ENCODE measurements around the gene RILPL1.
"Not testable (repeated sequence)": the region's sequence is repeated elsewhere in the genome, so short reads cannot be mapped to it uniquely, and the experiment has no call there.

Gene RILPL1

DNA sequence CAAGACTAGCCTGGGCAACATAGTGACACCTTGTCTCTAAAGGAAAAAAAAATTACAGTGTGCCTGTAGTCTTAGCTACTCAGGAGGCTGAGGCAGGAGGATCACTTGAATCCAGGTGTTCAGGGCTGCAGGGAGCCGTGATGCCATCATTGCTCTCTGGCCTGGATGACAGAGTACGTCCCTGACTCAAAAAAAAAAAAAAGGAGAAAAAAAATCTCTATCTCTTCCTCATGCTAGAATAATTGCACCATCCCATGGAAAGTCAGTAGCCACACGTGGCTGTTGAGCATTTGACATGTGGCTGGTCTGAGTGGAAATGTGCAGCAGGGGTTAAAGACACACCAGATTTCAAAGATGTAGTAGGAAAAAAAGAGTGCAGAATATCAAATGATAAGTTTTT lies 3.8 kb downstream of the RILPL1 start:
- no peak for DNase-seq

DNA sequence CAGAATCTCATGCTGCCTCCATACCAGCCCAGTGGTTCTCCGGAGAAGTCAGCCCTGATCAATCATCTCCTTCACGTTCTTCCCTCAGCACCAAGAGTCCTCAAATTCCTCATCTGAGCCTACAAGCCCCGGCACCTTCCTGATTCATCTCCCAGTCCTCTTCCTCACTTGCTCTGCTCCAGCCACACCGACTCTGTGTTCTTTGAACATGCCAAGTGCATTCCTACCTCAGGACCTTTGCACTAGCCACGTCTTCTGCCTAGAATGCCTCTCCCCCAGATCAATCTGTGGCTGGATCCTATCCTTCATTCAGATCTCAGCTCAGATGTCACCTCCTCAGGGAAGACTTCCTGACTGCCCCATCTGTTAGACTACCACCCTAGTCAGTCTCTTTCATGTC lies 4.7 kb downstream of the RILPL1 start:
- no peak for DNase-seq

DNA sequence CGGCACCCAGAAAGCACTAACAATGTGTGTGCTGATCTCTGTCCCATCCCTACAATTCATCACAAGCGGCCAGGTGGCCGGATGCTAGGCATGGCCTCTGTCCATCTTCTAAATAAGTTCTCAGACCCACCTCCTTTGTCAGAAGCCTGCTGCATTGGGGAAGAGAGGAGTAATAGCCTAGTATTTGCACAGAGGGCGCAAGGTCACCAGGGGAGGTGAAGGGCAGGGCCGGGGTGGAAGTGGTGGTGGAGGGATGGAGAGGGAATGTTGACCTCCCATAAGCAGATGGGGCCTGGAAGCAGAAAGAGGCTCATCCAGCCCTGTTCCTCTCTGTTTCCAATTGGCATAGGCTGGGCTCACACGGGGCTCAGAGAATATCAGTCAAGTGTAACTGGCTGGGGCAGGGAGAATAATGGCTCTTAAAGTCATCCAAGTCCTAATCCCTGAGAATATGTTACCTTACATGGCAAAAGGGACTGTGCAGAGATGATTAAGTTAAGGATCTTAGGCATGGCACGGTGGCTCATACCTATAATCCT lies 6.9 kb downstream of the RILPL1 start:
- no peak for DNase-seq

DNA sequence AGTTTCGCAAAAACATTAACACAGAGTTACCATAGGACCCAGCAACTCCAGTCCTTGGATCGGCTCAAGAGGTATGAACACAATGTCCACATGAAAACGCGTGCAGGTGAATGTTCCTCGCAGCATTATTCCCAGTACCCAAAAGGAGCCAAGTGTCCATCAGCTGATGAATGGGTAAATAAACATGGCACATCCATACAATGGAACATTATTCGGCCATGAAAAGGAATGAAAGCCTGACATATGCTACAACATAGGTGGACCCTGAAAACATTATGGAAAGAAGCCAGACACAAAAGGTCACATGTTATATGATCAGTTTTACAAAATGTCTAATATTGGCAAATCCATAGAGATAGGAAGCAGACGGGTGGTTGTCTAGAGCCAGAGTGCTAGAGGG lies 9.1 kb downstream of the RILPL1 start:
- no peak for DNase-seq

DNA sequence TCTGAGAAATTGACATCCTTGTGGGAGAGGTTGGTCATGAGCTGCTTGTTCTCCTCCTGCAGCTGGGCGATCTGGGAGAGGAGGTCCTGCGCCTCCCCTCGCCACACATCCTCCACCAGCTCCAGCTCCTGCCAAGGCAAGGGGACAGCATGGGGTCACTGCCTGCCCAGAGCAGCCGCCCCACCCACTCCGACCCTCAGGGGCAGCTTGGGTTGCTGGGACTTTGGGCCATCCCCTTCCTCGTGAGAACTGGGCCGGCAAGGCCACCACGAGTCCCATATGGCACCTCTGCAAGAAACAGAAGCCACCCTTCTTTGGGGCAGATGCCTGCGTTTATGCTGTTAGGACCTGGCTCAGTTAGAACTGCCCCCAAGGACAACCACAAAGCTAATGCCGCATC lies 10.0 kb downstream of the RILPL1 start:
- DNase-seq = no peak

DNA sequence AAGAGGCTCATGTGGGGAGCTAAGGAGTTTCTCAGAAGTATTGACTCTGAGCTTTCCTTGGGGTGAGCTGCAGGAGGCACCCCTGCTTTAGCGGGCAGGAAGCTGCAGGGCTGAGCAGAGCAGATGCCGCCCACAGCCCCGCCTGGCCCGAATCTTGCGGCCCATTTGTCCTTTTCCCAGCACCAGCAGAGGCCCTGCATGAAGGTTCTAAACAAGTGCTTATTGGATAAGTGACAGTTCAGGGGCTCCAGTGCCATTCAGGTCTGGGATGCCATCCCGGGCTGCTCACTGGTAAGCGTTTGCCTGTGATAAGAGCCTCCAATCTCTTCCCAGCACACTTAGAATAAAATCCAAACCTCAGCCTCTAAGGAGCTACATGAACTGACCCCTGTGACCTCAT lies 11.4 kb downstream of the RILPL1 start:
- DNase-seq = no peak

DNA sequence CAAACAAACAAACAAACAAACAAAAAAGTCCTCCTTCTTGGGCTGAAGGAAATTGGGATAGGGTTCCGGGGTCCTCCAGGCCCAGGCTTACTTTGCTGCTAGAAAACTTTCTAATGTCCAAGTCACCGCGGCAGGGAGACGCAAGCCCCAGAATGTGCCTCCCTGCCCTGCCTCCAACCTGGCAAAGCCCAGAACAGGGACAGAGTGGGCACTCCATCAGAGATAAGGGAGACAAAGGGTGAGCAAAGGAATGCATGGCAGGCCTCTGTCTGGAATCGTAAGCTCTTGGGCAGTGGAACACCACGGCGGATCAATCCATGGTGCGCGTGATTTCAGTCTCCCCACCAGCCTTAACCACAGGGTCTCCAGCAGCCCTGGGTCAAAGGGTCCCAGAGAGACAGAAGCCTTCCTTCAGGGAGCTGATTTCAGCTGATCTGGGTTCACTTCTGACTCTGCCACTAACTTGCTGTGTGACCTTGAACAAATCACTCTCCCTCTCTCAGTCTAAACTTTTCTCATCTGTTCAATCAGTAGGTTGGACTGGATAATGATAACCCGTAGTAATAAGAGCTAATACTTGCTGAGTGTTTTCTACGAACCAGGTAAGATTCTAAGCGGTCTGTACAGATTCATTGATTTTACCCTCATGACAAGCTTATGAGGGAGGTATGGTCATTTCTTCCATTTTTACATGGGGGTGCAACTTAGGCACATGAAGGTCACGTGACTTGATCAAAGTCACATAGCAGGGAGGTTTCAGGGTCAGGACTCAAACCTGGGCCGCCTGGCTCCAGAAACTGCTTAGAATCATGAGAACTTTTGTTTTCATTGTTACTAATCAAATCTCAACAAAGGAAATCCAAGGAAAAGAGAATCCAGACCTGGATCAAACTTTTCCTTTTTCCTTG lies 12.7 kb downstream of the RILPL1 start:
- DNase-seq = no peak

DNA sequence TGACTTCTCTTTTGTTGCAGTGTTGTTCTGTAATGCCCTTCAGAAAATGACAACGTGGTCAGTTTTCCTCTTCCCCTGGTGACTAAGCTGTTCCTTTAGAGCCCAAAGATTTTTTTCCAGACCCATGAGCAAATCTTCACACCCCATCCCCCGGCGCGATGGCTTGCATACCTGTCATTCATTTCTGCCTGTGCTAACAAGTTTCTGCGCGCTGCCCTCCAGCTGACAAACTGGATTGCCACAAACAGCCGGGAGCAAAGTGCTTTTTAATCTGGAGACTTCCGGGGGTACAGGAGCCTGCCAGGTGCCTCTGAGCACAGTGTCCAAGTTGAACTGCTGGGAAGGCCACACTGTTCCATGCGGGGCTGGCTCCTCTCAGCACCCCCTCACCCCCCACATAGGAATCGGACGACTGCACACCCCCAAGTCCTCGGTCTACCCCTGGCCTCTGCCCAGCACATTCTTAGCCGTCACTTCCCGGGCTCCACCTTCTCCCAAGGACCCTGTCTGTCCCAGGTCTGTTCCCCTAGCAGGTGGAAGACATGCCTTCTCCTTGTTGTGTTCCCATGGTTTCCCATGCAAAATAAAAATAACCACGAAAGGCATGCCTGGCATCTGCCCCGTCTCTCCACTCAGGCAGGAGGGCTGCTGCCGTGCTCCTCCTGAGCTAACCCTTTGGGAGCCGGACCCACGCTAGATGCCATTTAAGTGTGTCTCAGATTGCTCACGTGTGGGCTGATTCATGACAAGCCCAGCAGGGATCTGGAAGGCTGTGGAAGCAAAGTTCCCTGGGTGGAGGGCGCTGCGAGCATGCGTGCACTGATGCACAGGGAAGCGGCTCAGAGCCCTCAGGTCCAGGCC lies 14.1 kb downstream of the RILPL1 start:
- DNase-seq = no peak

DNA sequence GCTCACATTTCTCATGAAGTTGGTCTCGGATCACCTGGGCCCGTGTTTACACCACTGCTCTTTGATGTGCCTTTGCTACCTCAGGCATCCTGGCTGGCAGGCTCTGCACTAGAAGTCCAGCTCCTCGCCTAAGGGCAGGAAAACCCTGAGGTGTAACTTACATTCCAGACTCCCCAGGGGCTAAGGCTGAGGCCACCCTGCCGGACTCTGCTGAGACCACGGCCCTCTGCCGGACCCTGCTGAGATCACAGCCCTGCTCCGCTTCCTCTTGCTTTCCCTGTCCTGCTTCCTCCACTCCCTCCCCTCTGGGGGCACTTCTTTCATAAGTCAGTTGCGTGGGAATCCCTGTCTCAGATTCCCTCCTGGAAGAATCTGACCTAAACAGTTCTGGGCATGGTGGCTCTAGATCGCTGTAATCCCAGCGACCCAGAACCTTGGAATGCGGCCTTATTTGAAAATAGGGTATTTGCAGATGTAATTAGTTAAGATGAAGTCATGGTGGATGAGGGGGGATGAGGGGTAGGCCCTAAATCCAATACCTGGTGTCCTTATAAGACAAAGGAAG lies 17.2 kb downstream of the RILPL1 start:
- DNase-seq = no peak

DNA sequence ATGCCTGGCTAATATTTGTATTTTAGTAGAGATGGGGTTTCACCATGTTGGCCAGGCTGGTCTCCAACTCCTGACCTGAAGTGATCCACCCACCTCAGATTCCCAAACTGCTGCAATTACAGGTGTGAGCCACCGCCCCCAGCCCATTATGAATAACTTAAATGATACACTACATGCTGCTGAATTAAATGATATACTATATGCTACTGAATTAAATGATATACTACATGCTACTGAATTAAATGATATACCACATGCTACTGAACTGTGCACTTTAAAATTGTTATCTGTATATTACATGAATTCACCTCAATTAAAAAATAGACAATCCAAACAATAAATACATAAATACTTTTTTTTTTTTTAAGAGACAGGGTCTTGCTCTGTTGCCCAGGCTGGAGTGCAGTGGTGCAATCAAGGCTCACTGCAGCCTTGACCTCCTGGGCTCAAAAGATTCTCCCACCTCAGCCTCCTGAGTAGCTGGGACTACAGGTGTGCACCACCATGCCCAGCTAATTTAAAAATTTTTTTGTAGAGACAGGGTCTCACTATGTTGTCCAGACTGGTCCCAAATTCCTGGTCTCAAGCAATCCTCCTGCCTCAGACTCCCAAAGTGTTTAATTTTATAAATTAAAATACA lies 18.8 kb downstream of the RILPL1 start:
- not testable (repeated sequence) for DNase-seq

DNA sequence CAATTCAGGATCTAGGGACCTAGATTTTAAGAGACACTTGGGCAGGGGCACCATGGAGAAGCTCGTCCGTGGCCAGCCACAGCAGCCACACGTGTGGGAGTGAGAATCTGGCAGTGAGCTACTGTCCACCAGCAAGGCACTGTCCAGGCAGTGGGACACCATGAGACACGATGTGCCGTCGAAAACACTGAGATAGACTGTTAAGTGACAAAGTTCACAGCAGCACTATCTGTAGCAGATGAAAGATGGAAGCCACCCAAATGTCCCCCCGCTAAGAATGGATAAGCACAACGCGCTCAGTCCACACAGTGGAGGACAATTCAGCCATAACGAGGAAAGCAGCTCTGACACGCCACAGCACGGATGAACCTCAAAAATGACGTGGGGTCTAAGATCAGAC lies 19.7 kb downstream of the RILPL1 start:
- no peak for DNase-seq

DNA sequence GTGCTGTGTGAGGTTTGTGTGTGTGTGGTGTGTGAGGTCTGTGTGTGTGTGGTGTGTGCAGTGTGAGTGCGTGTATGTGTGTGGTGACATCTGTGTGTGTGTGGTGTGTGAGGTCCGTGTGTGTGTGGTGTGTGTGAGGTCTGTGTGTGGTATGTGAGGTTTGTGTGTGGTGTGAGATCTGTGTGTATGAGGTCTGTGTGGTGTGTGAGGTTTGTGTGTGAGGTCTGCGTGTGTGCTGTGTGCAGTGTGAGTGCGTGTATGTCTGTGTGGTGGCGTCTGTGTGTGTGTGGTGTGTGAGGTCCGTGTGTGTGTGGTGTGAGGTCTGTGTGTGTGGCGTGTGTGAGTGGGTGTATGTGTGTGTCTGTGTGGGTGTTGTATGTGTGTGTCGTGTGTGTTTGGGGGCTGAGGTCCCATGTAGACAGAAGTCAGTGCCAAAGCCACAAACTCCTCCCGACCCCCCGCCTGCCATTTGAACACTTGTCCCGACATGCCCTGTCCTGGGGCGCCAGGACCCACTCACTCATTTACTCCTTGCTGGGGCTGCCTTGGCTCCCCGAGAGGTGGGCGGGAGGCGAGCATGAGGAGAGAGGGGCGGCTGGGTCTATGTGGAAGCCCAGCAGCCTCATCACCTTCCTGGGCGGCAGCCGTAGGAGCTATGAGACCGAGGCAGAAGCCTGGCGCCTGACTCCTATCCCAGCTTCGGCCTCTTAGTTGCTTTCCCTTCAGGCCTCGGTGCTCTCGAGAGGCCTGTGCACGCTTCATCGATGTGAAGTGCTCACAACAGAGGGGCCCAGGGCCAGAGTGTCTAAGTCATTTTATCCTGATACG lies 20.5 kb downstream of the RILPL1 start:
- DNase-seq = no peak

DNA sequence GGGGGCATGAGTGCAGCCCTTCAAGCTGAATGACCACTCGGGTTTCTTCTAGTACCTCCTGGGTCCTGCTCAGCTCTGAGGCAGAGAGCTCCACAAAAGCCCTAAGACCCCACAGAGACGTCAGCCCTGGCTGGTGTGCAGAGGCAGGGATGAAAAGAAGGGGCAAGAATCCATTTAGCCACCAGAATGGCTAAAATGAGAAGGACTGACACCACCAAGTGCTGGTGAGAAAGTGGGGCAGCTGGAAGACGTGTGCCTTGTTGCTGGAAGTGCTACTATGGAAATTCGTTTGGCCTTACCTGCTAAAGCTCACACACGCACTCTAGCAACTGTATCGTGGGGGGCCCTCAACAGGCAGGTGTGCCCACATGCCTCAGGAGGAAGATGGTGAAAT lies 26.7 kb downstream of the RILPL1 start:
- DNase-seq = no peak

DNA sequence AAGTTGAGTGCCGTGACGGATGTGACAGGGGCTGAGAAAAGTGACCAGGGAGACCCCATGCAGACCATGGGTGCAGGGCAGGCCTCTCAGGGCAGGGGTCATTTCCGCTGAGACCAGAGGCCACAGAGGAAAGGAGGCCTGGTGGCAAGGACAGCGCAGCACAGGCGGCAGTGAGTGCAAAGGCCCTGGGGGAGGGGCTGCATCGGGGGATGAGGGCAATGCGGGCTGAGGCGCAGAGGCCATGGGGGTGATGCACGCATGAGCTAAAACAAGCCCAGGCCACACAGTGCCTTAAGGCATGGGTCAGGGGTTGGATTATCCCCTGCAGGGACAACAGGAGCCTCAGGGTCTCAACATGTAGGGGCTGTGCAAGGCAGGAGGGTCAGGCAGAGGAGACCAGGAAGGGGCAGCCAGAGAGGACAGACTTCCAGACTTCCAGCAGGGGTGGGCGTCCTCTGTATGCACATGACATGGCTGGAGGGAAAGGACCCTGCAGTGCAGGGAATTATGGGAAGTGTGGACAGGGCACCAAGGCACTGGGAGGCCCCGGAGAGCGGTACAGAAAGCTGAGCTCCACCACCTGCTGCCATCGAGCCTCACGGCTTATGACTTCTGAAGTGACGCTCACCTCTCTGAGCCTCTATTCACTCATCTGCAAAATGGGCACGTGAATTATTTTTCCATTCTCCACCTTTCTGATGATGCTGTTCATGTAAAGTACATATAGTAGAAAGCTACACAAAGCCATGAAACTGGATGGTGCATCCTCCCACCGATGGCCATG lies 27.3 kb downstream of the RILPL1 start:
- no peak for DNase-seq

DNA sequence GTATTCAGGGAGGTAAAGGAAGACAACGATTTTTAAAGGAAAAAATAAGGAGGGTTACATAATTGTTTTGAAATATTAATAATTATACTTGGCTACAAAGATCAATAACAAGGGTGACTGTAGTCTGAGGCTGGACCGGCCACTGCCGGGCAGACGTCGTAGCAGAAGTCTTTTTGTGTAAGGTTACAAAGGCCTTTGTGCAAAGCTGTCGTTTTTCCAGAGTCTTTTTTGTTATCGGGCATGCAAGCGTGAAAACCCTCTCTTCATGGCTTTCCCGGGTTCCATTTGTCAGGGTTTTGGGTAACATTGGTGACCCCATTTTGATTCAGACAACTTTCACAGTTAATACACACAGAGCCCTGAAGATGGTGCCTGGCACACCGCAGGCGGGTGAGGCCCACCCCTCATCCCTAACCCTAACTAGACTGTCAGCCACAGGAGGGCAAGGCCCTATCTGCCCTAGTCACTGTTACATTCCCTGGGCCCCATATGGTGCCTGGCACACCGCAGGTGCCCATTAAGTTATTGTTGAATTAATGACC lies 31.3 kb downstream of the RILPL1 start:
- DNase-seq = no peak

DNA sequence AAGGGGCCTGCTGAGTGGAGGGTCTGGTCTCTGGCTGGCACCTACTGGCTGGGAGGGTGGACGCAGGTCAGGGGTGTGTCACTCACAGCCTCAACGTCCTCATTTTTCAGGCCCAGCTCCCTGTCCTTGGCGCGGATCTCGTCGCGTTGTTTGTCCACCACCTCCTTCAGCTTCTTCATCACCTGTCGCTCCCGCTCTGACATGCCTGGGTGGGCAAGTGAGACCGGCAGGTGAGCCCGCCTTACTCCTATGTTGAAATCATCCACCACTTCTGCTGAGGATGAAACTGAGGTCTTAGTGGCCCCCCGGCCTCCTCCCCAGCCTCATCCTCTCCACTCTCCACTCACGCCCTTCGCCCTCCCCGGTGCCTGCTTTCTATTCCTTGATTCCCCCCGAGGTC lies 34.2 kb downstream of the RILPL1 start:
- DNase-seq = no peak

DNA sequence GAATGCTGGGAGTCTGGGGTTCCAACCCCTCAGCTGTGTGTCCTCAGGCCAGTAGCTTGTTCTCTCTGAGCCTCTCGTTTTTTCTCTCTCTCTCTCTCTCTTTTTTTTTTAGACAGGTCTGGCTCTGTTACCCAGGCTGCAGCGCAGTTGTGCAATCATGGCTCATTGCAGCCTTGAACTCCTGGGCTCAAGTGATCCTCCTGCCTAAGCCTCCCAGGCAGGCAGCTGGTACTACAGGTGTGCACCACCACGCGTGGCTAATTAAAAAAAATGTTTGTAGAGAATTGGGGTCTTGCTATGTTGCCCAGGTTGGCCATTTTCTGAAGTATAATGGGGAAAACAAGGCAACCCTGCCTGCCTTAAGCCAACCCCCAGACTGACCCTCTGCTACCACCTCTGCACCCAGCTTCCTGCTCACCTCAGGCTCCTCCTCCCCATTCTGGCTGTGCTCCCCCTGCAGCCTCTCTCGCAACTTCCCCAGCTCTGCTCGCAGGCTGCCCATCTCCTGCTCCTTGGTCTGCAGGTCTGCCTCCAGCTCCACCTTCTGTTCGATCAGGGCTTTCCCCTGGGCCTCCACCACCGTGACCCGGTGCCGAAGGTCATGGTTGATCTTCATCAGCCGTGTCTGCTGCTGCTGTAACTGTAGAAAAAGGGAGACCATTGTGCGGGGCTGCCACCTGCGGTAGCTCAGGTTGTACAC lies 35.2 kb downstream of the RILPL1 start:
- no peak for DNase-seq

DNA sequence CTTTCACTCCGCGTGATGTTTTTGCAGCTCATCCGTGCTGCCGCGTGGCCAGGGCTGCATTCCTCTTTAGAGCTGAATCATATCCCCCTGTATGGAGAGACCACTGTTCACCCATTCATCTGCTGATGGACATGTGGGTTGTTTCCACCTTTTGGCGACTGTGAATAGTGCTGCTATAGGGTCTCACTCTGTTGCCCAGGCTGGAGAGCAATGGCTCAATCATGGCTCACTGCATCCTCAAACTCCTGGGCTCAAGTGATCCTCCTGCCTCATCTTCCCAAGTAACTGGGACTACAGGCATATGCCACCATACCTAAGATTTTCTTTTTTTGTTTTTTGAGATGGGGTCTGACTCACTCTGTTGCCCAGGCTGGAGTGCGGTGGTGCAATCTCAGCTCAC lies 36.5 kb downstream of the RILPL1 start:
- no peak for DNase-seq

DNA sequence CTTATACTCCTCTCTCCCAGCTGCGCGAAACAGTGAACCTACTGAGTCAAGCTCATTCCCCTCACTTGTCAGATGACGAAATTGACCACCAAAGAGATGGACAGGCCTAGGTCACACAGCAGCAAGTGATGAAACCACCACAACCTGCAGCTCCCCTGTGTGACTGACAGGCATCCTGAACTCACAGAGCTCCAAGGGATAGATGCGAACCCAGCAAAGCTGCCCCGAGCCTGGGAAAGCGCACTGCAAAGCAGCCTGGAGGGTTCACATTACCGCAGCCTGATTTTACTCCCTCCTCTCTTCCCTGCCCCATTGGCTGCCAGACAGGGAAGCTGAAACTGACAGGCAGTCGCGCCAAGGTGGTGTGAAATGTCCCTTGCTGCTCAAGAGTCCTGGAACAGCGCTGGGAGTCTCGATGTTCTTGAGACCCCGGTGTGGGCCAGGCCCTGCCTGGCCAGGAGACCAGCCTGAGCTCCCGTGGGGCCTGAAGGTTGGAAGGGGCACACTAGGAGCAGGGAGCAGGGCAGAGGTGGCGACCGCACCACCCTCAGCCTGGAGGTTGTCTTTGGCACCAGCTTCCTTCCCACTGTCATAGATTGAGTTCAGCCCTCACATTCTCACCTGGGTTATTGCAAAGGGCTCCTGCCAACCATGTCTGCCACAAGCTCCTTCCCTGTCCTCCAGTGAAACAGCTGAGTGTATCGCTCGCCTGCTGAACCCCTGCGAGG lies 39.2 kb downstream of the RILPL1 start:
- no peak for DNase-seq

Data from activated CD4-positive, alpha-beta T cell treated with anti-CD3 and anti-CD28 coated beads, Interleukin-2, amount 50 U/mL, for 1 hour (primary cell).